Adrenal gland (tissue), 12 donors: ENCODE measurements around the gene CTSH. TPM values are rescaled to one million over a fixed set of nuclear protein-coding genes. Genes with fewer than 3 reads are reported as not detected.

Experiments
- DNase-seq, 7 donors: peaks; one replicate each; pipeline ENCODE4 v3.0.0-alpha.2; 2019 to 2020
- H3K27ac ChIP-seq, 5 donors: fragments of 200-600 bp; sonication (generic) in 4 of 5; 1 replicate in 3 of 5; 2 replicates in 2 of 5; pipeline versions ENCODE4 v1.5.1 to v1.8.0; 2016 to 2020; ENCODE audit warnings: mild to moderate bottlenecking in 1 of 5
- H3K27me3 ChIP-seq: fragments of 200-600 bp; 2 replicates; pipeline ENCODE4 v1.8.0; 2021
- H3K36me3 ChIP-seq, 2 donors: fragments of 200-600 bp; replicated peaks in 1 of 2; 1 replicate in 1 of 2; 2 replicates in 1 of 2; pipeline versions ENCODE4 v1.5.1 to v1.8.0; 2018 to 2022
- H3K4me1 ChIP-seq, 2 donors: fragments of 200-600 bp; replicated peaks in 1 of 2; 1 replicate in 1 of 2; 2 replicates in 1 of 2; pipeline versions ENCODE4 v1.5.1 to v1.8.0; 2018 to 2021
- H3K4me3 ChIP-seq, 4 donors: fragments of 200-600 bp; sonication (generic) in 3 of 4; one replicate each; pipeline ENCODE4 v1.5.1; 2016 to 2018
- H3K9me3 ChIP-seq, 3 donors: fragments of 200-600 bp; sonication (generic) in 1 of 3; replicated peaks in 1 of 3; 1 replicate in 2 of 3; 2 replicates in 1 of 3; pipeline versions ENCODE4 v1.5.1 to v1.8.0; 2016 to 2021
- CTCF ChIP-seq, 6 experiments: fragments of 450-650 bp in 4 of 6; fragments of 200-600 bp in 2 of 6; sonication (generic) in 1 of 6; IDR thresholded peaks; 1 replicate in 5 of 6; 2 replicates in 1 of 6; pipeline versions ENCODE4 v1.5.1 to v1.8.0; 2016 to 2021; ENCODE audit warnings: antibody characterized with exemption in 6 of 6, mild to moderate bottlenecking in 2 of 6, moderate library complexity in 1 of 6
- POLR2A ChIP-seq, 2 donors: fragments of 450-650 bp; IDR thresholded peaks; one replicate each; pipeline ENCODE4 v1.6.1; 2017; ENCODE audit warnings: antibody characterized with exemption in 2 of 2, mild to moderate bottlenecking in 2 of 2, moderate library complexity in 1 of 2
- WGBS, 4 donors: extraction: QIAGEN DNeasy Blood & Tissue Kit in 2 of 4; methylation state at CpG; one replicate each; pipeline versions ENCODE4 v1.1.5 to v1.1.7; 2013 to 2017; 5-methylcytosine and 5-hydroxymethylcytosine counted together
- intact Hi-C, 2 donors: fragments of 100-400 bp; cut with DNase I; formaldehyde crosslinking; loops; one replicate each; pipeline versions ENCODE4 v1.14.1 to v1.15.0; 2022 to 2023
- polyA plus RNA-seq, 3 donors: library from polyadenylated mRNA; stranded (reverse); fragments of 200-250 nt in 2 of 3; fragments of 350-450 nt in 1 of 3; fragmentation: Illumina TruSeq in 1 of 3; extraction: RNeasy Lipid Tissue Mini Kit (QIAGEN cat#74804) in 1 of 3; gene quantifications; one replicate each; pipeline ENCODE4 v1.2.3, GENCODE V29; 2013 to 2014
- total RNA-seq, 9 donors: library from RNA; depleted of rRNA in 4 of 9; stranded (reverse); fragments of >200 nt in 4 of 9; fragments of 120-200 nt in 1 of 9; fragmentation: NEBNext Ultra II Directional in 1 of 9; extraction: Animal tissue kit (Norgen Biotek cat#: 25700) in 1 of 9; gene quantifications; one replicate each; pipeline versions ENCODE4 v1.1.0 to v1.2.4, GENCODE V29; 2013 to 2023
- donor health status: healthy with polysubstance abuse.
- donor health status: Bipolar disorder and iron deficiency.
- donor health status: DM: yes; HTN: yes; CAD: no.
- donor health status: DM: no; HTN: no; CAD: no.
- donor health status: DM: no; HTN: no; CAD: no.
- donor health status: DM: yes; HTN: yes; CAD: no.

The CTSH gene
- total and polyA plus RNA-seq, 12 donors: 24.2 to 303 (median 139) TPM

GRCh38 chr15:78909791-78910228, 35.0 kb downstream of the CTSH start:
- H3K4me1 ChIP-seq: peaks cover 18 to 40% of the 10 kb centered on the region in 2 donors
- H3K9me3 ChIP-seq: no peaks in the 10 kb centered on the region
- intact Hi-C loops: loop anchor here (5.0 to 10.0 kb wide), 3 partner anchors 67 to 275 kb away; no protein-coding TSS in a partner anchor
- H3K36me3 ChIP-seq: peaks cover 0 to 56% of the 10 kb centered on the region in 2 donors
- no peak overlapping the region for H3K4me3 ChIP-seq
- H3K27me3 ChIP-seq: no peaks in the 10 kb centered on the region
- 52 to 69% (median 57%) methylated on average over 5 of the region's 5 CpGs for whole genome bisulfite sequencing, 4 donors
- no peak overlapping the region for H3K27ac ChIP-seq
- peak in 2 of 7 donors; percentile 54 to 66 for DNase-seq
- TF ChIP-seq POLR2A (IDR thresholded peaks at IDR 0.05) (no peak), CTCF (IDR thresholded peaks at IDR 0.05) (peak; percentile 51 to 72 (median 66))

- WGBS, 4 donors: 33 to 63% (median 40%) methylated on average over 3 of the region's 3 CpGs
- H3K36me3 ChIP-seq: peaks cover 0 to 62% of the 10 kb centered on the region in 2 donors
- TF ChIP-seq POLR2A (IDR thresholded peaks at IDR 0.05) (no peak), CTCF (IDR thresholded peaks at IDR 0.05) (no peak)
Measured at GRCh38 chr15:78909160-78909695, 35.6 kb downstream of the CTSH start.

GRCh38 chr15:78907577-78907976, 37.3 kb downstream of the CTSH start:
- no peak overlapping the region for H3K4me3 ChIP-seq
- H3K9me3 ChIP-seq: no peaks in the 10 kb centered on the region
- H3K4me1 ChIP-seq: peaks cover 13 to 32% of the 10 kb centered on the region in 2 donors
- peak overlapping the region in 1 of 5 donors; percentile 23 for H3K27ac ChIP-seq
- intact Hi-C loops: no loop called here
- no peaks in the 10 kb centered on the region for H3K27me3 ChIP-seq
- no peak for DNase-seq
- H3K36me3 ChIP-seq: peaks cover 0 to 72% of the 10 kb centered on the region in 2 donors
- TF ChIP-seq CTCF (IDR thresholded peaks at IDR 0.05) (peak in 1 of 6 experiments; percentile 4), POLR2A (IDR thresholded peaks at IDR 0.05) (no peak)
- WGBS, 4 donors: 18 to 58% (median 38%) methylated on average over 3 of the region's 3 CpGs

More at GRCh38 chr15:78909160-78909695, 35.6 kb downstream of the CTSH start:
- Histone ChIP-seq H3K9me3 (no peaks in the 10 kb centered on the region), H3K27me3 (no peaks in the 10 kb centered on the region), H3K27ac (peak overlapping the region in 1 of 5 donors; percentile 7), H3K4me3 (no peak overlapping the region), H3K4me1 (peaks cover 17 to 35% of the 10 kb centered on the region in 2 donors)
- intact Hi-C loops: no loop called here
- DNase-seq: no peak

- no peaks in the 10 kb centered on the region for H3K27me3 ChIP-seq
- intact Hi-C loops: no loop called here
- no peak for TF ChIP-seq CTCF (IDR thresholded peaks at IDR 0.05)
- no peak for TF ChIP-seq POLR2A (IDR thresholded peaks at IDR 0.05)
- peaks cover 25 to 45% of the 10 kb centered on the region in 2 donors for H3K4me1 ChIP-seq
- peak overlapping the region in 3 of 5 donors; percentile 7 to 35 (median 25) for H3K27ac ChIP-seq
- DNase-seq: peak in 6 of 7 donors; percentile 65 to 85 (median 74)
- no peak overlapping the region for H3K4me3 ChIP-seq
- WGBS, 4 donors: 42 to 49% (median 44%) methylated on average over 2 of the region's 2 CpGs
- no peaks in the 10 kb centered on the region for H3K9me3 ChIP-seq
- H3K36me3 ChIP-seq: peaks cover 0 to 74% of the 10 kb centered on the region in 2 donors
Measured at GRCh38 chr15:78906316-78906620, 38.6 kb downstream of the CTSH start.
